Erythroblast (primary cell): Measurements from ENCODE around the gene INIP.
"Not testable (repeated sequence)": the region's sequence is repeated elsewhere in the genome, so short reads cannot be mapped to it uniquely, and the experiment has no call there.

Experiments
- DNase-seq, 2 experiments: peaks; one replicate each; lab custom pipeline; 2025; lab: John Stamatoyannopoulos, UW
- GATA1 ChIP-seq: IDR thresholded peaks from 2 replicates; pipeline ENCODE4 v1.6.1; 2011; ENCODE audit warnings: low read depth, mild to moderate bottlenecking, control low read depth, low read length, moderate library complexity
- POLR2A ChIP-seq: IDR thresholded peaks from 2 replicates; pipeline ENCODE4 v1.6.1; 2011; ENCODE audit warnings: mild to moderate bottlenecking, low read length

The INIP gene

DNA sequence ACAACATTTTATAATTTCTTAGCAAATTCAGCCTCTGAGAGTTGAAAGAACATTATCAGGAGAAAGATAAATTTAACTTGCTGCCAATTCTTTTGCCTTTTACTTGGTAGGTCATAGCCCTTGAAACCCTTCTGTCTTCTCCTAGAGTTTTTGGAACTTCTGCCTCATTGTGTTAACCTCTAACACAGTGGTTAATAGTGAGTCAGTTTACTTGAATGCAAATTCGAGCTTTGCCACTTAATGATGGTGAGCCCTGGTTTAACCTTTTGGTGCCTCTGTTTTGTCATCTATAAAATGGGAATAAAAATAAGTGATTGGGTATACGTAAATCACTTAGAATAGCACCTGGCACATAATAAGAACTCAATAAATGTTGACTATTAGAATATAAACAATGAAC is 1.8 kb upstream of the INIP start:
- DNase-seq = no peak
- TF ChIP-seq POLR2A (no peak), GATA1 (no peak)

DNA sequence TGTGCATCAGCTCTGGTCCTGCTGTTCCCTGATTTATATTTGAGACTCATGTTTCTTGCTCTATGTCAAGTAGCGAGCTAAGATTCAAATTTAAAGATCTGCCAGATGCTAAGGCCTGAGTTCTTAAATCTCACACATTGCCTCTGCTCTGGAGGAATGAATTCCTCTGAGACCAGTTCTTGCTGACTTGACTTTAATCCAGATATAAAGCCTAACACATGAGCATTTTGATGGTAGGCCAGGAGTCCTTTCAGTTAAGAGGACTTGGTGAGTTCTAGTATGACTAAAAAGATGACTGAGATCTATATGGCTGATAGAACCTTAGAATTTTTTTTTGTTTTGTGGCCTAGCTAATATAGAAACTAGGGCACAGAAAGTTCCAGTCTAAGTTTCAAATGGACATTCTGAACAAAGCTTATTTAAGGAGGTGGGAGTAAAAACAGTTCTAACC is 1.3 kb upstream of the INIP start:
- TF ChIP-seq GATA1 (no peak), POLR2A (no peak)
- peak in 1 of 2 experiments; percentile 10 for DNase-seq

DNA sequence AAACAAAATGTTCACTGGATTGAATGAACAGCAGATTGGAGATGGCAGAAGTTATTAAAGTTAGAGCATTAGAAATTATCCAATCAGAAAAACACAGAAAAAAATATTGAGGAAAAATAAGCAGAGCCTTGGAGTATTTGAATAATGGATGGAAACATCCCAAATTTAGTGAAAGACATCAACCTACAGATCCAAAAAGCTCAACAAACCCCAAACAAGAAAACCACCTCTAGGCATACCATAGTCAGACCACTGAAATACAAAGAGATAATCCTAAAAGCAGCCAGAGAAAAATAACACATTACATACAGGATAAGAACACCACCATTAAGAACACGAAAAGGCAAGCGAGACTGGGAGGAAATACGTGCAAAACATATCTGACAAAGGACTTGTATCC is 5.2 kb downstream of the INIP start:
- TF ChIP-seq POLR2A = no peak
- no peak for DNase-seq

DNA sequence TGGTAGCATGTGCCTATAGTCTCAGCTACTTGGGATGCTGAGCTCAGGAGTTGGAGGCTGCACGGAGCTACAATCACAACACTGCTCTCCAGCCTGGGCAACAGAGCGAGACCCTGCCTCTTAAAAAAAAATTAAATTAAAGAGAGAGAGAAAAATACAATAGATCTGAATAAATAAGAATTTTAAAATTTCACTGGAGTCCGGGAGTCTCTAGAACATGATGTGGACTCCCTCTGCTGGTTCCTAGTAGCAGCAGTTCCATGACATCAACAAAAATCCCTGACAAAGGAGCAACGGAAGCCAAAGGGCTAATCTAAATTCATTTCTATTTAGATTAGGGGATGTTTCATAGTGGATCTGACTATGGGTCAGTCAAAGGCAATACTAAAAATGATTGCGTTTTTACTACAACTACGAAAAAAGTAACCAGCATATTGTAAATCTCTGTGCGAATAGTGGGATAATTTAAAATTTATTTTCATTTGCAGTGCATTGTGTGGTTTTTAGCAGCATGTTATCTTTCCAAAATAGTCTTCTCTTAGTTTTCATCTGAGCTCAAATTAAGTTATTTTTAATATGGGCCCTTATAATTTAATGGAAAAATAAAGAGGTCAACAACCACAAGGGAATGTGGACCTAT is 6.7 kb downstream of the INIP start:
- DNase-seq = peak in 1 of 2 experiments; percentile 11
- TF ChIP-seq POLR2A (no peak), GATA1 (no peak)

DNA sequence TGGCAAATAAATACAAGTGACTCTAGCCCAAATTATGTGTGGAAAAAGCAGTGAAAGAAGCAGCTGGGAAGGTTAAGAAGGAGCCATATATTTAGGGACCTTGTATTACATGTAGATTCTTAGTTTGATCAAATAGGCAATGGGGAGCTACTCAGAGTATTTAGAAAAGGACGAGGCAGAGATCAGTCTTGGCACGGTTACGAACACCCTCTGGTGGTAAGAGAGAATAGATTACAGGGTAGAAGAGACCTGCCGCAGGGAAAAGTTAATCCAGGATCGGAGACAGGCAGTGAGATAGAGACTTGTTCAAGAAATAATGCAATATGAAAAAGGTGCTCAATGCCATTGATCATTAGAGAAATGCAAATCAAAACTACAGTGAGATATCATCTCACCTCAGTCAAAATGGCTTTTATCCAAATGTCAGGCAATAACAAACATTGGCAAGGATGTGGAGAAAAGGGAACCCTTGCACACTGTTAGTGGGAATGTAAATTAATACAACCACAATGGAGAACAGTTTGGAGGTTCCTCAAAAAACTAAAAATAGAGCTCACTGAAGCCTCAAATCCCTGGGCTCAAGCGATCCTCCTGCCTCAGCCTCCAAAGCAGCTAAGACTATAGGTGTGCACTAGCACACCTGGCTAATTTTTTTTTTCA is 12.0 kb downstream of the INIP start:
- TF ChIP-seq POLR2A (no peak), GATA1 (no peak)
- no peak for DNase-seq

DNA sequence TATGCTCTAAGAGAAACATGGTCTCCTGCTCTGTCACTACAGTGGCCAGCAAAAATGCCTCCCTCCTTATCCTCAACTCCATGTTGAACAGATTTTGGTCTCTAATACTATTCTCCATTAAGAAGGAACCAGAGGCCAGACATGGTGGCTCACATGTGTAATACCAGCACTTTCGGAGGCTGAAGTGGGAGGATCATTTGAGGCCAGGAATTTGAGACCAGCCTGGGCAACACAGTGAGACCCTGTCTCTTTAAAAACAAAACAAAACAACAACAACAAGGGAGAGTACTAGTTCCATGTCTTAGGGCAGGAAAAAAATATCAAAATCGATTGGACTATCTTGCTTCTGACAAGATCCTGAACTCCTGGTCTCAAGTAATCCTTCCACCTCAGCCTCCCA is 14.6 kb downstream of the INIP start:
- DNase-seq = no peak
- no peak for TF ChIP-seq POLR2A
- no peak for TF ChIP-seq GATA1

DNA sequence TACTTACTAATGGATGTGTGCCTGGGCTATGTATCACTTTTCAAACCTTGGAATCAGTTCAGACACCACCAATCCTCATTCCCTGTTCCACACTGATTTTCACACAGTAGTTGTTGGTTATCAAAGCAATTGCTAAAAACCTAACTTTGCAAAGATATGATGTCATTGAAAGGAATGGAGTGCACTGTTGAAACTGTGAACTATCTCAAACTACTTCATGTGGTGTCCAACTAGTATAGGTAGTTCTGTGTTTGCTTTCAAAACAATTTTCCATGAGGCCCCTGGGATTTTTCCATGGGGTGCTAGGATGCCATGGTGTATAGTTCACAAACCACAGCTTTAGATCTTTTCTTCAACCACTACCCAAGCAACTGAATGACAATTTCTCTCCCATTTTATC is 17.8 kb downstream of the INIP start:
- TF ChIP-seq GATA1 (no peak), POLR2A (no peak)
- DNase-seq = no peak

DNA sequence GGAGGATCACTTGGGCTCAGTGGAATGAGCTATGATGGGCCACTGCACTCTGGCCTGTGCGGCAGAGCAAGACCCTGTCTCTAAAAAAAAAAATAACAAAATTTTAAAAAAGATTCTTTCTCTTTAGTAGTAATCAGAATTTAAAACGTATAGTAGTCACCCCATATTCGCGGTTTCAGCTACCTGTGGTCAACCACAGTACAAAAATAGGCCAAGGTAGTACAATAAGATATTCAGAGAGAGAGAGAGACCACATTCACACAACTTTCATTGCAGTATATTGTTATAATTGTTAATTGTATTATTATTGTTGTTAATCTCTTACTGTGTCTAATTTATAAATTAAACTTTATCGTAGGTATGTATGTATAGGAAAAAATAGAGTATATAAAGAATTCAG is 18.7 kb downstream of the INIP start:
- no peak for DNase-seq
- TF ChIP-seq POLR2A (no peak), GATA1 (no peak)

DNA sequence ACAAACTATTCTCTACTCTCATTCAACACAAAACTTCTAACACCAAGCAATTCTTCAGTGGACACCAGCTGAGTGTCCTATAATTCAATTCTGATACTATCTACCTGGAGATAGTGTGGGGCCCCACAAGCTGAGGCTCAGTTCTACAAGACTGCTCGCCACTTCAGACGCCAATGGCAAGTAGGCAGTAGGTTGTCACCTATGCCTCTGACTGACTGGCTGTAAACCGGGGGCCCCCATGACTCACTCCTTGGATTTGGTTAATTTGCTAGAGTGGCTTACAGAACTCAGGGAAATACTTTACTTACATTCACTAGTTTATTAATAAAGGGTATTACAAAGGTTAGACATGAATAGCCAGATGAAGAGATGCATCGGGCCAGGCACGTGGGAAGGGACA is 21.5 kb downstream of the INIP start:
- no peak for TF ChIP-seq GATA1
- no peak for TF ChIP-seq POLR2A
- no peak for DNase-seq

DNA sequence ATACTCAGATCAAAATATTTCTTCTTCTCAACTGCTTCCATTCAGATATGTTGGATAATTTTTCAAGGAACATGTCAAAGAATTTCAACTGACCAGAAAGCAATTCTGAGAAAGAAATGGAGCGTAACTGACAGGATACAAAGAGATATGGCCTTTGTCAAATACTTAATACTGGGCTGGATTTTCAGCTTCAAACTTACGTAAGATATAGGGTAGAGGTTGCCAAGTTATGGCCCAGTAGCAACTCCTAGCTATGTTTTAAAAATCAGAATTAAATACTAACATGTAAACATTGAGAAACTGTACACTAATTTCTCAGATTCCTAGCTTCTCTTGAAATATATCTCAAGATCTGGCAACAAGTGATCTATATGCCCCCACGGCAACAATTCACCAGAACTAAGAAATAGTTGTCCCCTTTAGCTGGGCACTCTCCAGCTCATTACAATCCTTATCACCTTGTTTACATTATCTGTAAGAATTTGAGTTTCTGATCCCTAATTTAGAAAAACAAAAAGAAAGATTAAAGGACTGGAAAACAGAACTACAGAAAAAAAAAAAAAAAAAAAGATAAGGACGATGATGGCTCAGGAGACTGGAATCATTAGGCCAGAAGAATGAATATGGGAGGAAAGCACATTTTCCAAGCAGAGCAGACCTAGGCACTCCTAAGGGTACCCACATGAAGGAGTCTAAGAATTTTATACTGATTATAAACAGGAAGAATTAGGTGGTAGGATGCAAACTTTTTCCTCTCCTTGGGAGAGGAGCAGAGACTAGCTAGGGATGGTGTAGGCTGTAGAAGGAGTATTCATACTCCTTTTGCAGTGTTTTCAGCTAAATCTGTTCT is 23.0 kb downstream of the INIP start:
- DNase-seq = no peak
- TF ChIP-seq POLR2A (no peak), GATA1 (no peak)

DNA sequence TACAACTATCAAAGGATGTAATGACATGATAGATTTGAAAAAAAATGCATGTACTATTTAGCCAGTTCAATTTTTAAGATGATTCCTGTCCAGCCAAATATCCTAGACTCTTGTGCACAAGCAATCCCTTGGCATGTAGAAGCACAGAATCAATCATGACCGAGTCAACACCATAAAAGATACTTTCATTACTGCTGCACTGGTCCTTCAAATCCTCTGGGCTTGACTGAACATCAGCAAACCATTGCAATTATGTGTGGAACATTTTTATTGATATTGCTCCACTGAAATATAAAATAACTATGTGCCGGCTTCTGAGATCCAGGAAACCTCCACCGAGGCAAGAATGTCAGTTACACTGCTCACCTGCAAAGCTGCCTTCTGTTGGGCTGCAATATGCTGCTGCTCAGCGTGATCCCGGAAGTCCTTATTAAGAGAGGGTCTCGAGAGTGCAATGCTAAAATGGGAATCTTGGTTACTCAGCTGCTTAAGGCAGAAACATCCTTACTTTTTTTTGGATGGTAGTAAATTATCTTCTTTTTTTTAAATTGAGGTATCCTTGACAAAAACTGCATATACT is 28.7 kb downstream of the INIP start:
- no peak for TF ChIP-seq POLR2A
- no peak for DNase-seq

DNA sequence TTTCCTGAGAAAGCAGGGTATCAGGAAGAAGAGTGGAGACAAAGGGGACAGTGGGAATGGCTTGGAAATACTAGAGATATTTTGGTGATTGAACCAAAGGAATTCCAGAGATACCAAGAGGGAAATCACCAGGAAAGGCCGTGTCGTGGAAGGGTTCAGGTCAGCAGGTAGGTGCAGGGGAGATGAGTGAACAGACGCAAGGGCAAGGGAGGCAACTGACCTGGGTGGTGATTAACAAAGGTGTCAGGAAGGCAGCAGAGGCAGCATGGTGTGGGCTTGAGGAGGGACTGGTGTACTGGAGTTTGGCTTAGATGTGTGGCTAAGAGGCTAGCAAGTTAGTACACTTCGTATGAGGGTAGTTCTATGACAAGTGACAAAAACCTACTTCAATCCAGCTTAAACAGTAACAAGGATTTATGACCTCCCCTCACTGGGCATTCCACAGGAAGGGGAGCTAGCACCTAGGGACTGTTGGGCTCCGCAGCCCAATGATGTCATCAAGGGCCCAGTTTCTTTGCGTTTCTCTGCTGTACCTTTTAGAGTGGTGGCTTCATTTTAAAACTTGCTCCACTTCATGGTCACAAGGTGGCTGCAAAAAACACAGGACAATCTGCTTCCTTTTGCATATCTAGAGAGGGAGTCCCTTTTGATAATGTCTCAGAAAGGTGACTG is 37.0 kb downstream of the INIP start:
- no peak for DNase-seq
- TF ChIP-seq GATA1 (no peak), POLR2A (no peak)

DNA sequence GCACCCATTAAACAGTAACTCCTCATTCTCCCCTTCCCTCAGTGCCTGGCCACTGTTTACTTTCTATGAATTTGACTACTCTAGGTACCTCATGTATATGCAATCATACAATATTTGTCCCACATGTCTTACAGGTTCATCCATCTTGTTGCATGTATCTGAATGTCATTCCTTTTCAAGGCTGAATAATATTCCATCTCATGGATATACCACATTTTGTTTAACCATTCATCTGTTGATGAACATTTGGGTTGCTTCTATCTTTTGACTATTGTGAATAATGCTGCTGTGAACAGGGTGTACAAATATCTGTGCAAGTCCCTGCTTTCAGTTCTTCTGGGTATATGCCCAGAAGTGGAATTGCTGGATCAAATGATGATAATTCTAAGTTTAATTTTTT is 40.9 kb downstream of the INIP start:
- no peak for TF ChIP-seq POLR2A
- DNase-seq = no peak

DNA sequence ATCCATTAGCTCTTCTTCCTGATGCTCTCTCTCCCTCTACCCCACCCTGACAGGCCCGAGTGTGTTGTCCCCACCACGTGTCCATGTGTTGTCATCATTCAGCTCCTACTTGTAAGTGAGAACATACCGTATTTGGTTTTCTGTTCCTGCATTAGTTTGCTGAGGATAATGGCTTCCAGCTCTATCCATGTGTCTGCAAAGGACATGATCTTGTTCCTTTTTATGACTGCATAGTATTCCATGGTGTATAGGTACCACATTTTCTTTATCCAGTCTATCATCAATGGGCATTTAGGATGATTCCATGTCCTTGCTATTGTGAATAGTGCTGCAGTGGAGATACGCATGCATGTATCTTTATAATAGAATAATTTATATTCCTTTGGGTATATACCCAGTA is 44.7 kb downstream of the INIP start:
- not testable (repeated sequence) for DNase-seq
